Middle frontal gyrus (tissue), 1 donor: ENCODE results near the gene ZNF148.

Experiments
- DNase-seq: peaks from one replicate; pipeline ENCODE4 v3.0.0-alpha.2; 2015; ENCODE audit warnings: low spot score; ENCODE audit errors: extremely low spot score

Gene ZNF148

GRCh38 chr3:125334675-125335560, 40.2 kb downstream of the ZNF148 start:
- DNase-seq, result no peak

DNA sequence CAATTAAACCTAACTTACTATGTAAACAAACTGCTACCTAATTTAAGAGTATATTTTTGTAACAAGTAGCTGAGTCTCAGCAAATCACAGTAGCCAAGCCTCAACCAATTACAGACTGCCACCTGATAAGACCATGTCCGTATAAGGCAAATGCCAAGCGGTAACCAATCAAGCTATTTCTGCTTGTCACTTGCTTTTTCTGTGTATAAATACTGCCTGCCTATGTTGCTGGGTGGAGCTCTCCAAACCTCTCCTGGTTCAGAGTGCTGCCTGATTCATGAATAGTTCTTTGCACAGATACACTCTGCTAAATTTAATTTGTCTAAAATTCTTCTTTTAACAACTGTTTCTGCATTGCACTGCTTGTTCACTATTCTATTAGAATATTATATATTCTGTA, 42.6 kb downstream of the ZNF148 start:
- DNase-seq, result no peak

DNA sequence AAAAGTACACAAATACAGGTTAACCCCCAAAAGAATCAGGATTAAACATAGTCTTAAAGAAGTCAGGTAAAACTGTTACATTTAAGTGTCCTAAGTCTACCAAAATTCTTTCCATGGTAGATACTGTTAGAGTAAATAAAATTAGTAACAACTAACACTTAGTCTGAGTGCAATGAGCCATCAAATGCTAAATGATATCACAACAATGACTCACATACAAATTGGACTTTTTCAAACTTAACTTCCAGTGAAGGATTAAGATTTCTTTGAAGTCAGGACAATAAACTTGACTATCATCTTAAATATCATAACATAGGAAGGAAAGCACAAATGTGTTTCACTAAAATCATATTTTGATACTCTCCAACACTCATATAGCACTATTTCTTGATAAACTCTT, 43.9 kb downstream of the ZNF148 start:
- no peak for DNase-seq

DNA sequence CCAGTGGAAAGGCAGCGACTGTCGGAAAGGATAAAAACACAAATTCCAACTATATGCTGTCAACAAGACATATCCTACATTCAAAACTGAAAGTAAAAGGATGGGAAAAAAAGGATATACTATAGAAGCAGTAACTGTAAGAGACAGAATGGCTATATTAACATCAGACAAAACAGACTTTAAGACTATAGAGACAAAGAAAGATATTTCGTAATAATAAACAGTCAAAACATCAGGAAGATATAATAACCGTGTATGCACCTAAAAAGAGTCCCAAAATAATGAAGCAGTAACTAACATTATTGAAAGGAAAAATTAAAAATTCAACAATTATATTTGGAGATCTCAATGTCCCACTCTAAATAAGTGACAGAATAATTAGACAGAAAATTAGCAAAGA, 48.2 kb downstream of the ZNF148 start:
- no peak for DNase-seq

GRCh38 chr3:125325746-125326145, 49.4 kb downstream of the ZNF148 start:
- DNase-seq, result no peak

GRCh38 chr3:125324341-125324740, 50.8 kb downstream of the ZNF148 start:
- no peak for DNase-seq

DNA sequence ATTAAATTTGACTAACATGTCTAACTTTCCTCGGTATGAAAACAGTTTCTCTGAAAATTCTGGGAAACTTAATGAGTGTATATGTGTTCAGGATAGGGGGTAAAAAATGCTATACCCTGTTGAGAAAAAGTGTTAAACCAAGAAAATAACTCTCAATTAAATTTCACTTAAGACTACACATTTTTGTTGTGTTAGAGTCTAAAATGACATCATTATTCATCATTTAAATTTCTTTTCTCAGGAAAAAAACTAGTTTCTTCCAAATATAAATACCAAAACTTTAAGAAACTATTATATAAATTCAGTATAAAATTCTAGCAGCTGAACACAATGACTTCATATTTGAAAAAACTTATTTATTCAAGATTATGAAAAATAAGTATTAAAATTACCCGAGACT, 52.2 kb downstream of the ZNF148 start:
- DNase-seq, result no peak

DNA sequence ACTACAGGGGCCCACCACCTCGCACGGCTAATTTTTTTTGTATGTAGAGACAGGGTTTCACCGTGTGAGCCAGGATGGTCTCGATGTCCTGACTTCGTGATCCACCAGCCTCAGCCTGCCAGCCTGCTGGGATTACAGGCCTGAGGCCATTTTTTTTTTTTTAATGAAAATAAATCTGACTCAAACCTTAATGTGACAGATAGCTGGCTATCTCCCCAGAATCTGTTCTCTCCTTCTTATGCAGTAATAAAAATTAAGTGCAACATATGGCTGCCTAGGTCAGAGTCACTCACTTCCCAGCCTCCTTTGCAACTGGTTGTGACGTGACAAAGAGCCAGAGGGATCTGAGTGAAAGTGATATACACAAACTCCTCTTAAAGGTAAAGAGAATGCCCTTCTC, 53.0 kb downstream of the ZNF148 start:
- no peak for DNase-seq

DNA sequence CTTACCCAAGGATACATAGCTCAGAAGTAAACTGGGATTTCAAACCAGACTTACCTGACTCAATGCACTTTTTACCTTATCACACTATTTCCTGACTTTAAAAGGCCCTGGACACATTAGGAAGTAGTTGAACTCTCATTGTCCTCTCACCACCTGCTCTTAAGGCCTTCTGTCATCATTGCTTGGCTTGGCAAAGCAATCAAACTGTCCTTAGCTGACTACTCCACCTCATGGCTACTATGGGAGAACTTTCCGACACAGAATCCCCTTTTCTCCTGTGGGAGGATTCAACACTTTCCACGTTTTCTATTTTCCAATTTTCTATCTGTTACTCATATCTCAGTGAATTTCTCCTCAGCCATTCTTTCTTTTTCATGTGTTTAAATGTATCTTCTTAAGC, 55.4 kb downstream of the ZNF148 start:
- no peak for DNase-seq

DNA sequence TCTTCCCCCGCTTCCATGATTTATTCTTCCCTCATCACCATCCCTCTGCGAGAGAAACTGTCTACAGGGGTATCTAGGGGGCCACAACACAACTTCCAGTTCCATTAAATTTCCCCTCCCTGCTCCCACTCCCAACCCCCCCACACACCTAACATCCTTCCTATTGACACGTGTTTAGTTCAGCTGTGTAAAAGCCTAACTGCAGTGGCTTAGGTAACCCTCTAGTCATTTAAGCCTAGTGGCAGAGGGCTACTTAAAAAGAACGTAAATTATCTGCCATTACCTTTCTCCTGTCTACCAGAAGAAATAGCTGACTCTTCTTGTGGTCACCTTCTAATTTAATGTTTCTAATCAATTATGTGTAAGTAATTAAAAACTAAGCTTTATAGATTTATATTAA, 56.3 kb downstream of the ZNF148 start:
- DNase-seq, result no peak

- DNase-seq, result no peak
Measured at GRCh38 chr3:125318167-125318865, 56.8 kb downstream of the ZNF148 start.

- no peak for DNase-seq
Measured at GRCh38 chr3:125317761-125318160, 57.4 kb downstream of the ZNF148 start.

GRCh38 chr3:125316949-125317348, 58.2 kb downstream of the ZNF148 start:
- no peak for DNase-seq

- DNase-seq, result no peak
Measured at GRCh38 chr3:125316246-125316645, 58.9 kb downstream of the ZNF148 start.

- no peak for DNase-seq
Measured at GRCh38 chr3:125313060-125313635, 62.0 kb downstream of the ZNF148 start.

- no peak for DNase-seq
Measured at GRCh38 chr3:125310623-125311081, 64.5 kb downstream of the ZNF148 start.

- DNase-seq, result no peak
Measured at GRCh38 chr3:125309476-125309875, 65.6 kb downstream of the ZNF148 start.

- no peak for DNase-seq
Measured at GRCh38 chr3:125306620-125307019, 68.5 kb downstream of the ZNF148 start.

DNA sequence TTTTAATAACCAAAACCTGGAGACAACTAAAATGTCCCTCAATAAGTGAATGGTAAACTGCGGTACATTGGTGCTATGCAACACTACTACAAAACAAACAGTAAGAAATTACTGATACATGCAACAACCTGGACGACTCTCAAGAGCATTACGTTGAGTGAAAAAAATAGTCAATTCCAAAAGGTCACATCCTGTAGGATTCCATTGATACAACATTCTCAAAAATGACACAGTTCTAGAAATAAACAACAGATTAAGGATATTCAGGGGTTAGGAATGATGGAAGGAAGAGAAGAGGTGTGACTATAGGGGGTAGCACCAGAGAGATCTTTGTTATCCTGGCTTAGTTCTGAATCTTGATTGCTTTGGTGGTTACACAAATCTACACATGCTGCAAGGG, 72.2 kb downstream of the ZNF148 start:
- no peak for DNase-seq

DNA sequence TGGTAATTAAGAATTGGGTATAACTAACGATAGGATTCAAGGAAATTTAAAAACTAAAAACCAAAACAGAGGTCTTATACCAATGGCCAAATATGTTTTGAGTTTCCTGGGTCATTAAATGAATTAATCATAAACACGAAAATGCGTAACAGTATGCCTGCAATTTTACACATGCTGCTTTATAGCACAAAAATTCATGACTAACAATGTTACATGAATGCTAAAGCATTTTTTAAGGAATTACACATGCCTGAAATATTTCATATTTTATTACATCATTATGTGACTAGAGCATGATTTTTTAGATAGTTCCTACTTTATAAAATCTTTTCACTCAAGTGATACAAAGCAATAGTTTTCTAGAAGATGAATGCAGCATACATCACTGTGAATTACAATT, 74.7 kb downstream of the ZNF148 start:
- DNase-seq, result no peak

DNA sequence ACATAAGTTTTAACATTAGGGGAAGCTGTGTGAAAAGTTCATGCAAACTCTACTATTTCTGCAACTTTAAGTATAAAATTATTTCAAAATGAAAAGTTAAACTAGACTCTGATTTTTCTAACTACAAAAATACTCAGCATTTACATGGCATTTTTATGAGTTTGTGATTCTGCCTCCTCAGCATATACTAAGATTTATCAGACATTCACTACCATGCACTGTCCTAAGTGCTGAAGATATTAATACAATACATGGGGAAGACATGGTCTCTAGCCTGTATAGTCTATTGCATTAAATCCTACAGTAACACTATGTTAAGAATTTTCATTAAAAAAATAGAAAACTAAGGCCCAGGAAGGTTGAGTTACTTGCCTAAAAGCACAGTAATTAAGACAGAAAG, 80.7 kb downstream of the ZNF148 start:
- no peak for DNase-seq

DNA sequence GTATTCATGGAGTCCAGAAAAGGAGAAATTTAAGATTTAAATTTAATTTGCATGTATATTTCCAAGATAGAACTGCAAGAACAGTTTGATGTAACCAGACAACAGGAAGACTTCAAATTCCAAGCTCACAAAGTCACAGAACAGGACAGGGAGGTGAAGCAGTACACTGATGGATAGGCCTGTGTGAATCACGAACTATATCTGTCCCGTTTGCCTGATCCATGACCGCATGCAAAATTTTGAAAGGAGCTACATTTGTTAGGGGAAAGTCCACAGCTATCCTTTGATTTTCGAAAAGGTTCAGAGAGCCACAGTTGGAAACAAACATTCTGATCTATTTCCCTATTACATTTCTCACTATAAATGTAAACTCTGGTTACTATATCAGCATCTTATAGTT, 83.1 kb downstream of the ZNF148 start:
- no peak for DNase-seq
